ENCODE results near the gene KCTD13. TPM values are rescaled to one million over a fixed set of nuclear protein-coding genes. Genes with fewer than 3 reads are reported as not detected.
"Not testable (repeated sequence)": the region's sequence is repeated elsewhere in the genome, so short reads cannot be mapped to it uniquely, and the experiment has no call there.

The KCTD13 gene
- total RNA-seq, 1 experiment from 2014 or later = 40.7 TPM

GRCh38 chr16:29871822-29872546 is 54.0 kb downstream of the KCTD13 start (continued):
- TF ChIP-seq REST (IDR thresholded peaks at IDR 0.05; ENCODE audit: low read depth) (no peak), ZNF274 (IDR thresholded peaks at IDR 0.05; ENCODE audit: low read depth, low read length) (no peak), CBX3 (IDR thresholded peaks at IDR 0.05; ENCODE audit: low read depth) (no peak)

- H4K20me1 ChIP-seq (ENCODE audit: insufficient read depth); H3K4me2 ChIP-seq (ENCODE audit: low read length); H3K27ac ChIP-seq (ENCODE audit: low read depth, low read length); H3K9ac ChIP-seq (ENCODE audit: low read length); intact Hi-C loops (cut with micrococcal nuclease); H3K79me2 ChIP-seq (ENCODE audit: insufficient read depth, low read length); H2AFZ ChIP-seq (ENCODE audit: low read depth, low read length, poor library complexity, severe bottlenecking); BruUV-seq (replicated peaks); DNase-seq (ENCODE audit: low read depth, low spot score); H3K27me3 ChIP-seq (ENCODE audit: insufficient read depth, low read length); H3K4me3 ChIP-seq (replicated peaks in 1 of 2; ENCODE audit: low read depth in 1 of 2, low read length in 2 of 2); H3K9me3 ChIP-seq (ENCODE audit: control insufficient read depth in 1 of 2, insufficient read depth in 1 of 2, low read depth in 1 of 2, low read length in 2 of 2); H3K36me3 ChIP-seq (ENCODE audit: control insufficient read depth in 1 of 2, insufficient read depth in 2 of 2, low read length in 2 of 2); H3K9me2 ChIP-seq (ENCODE audit: insufficient read depth); RAD21 ChIA-PET (ENCODE audit: low non-redundant PET in 1 of 2, low total read pairs in 2 of 2, uncharacterized antibody in 2 of 2, unreplicated experiment in 2 of 2): not testable (repeated sequence)
- POLR2A ChIA-PET = interaction anchor here (0.6 kb wide), 1 partner anchor 41 kb away, joined by 5 read pairs; no protein-coding TSS in a partner anchor
- H3K4me1 ChIP-seq (ENCODE audit: control insufficient read depth in 1 of 2, insufficient read depth in 2 of 2, low read length in 2 of 2) = peaks cover 0 to 11% of the 10 kb centered on the region in 2 experiments; a peak in 2 of 4 replicates
- peak; percentile 56; the same call in 1 of the 2 replicates for ATAC-seq
- CTCF ChIA-PET = interaction anchor here (2.7 kb wide), 1 partner anchor 20 kb away, joined by 8 read pairs; no protein-coding TSS in a partner anchor
Measured at GRCh38 chr16:29869067-29869466, 57.0 kb downstream of the KCTD13 start.

All from HCT116 (cell line).